GM12878 (cell line): Measurements from ENCODE around the gene SATB2. TPM values are rescaled to one million over a fixed set of nuclear protein-coding genes. Genes with fewer than 3 reads are reported as not detected.

Experiments
- ATAC-seq: fragments of 200-7000 bp; cut with Tn5 transposase; 3 replicates; pipeline ENCODE4 v1.9.1; 2020; ENCODE audit warnings: mild to moderate bottlenecking, moderate library complexity
- BruUV-seq: library from RNA; stranded (reverse); fragments of 400-500 nt; replicated peaks from 2 replicates; lab custom pipeline; 2021; lab: Mats Ljungman, UMichigan
- CTCF ChIA-PET: fragments of 300-600 bp; sonication (Branson Sonifier 250); formaldehyde crosslinking; extraction: SDS; loops from one replicate; lab custom pipeline; 2021; ENCODE audit warnings: inconsistent platforms; lab: Yijun Ruan, JAX
- POLR2A ChIA-PET: fragments of 350-600 bp; formaldehyde crosslinking; extraction: SDS; loops from one replicate; lab custom pipeline; 2021; ENCODE audit warnings: inconsistent platforms; lab: Charles Lee
- RAD21 ChIA-PET: fragments of 300-600 bp; sonication (Branson Sonifier 250); formaldehyde crosslinking; loops from one replicate; lab custom pipeline; 2023; ENCODE audit warnings: antibody characterized with exemption; ENCODE audit not compliant: unreplicated experiment; lab: Charles Lee
- SMC1A ChIA-PET: fragments of 300-600 bp; sonication (Branson Sonifier 250); formaldehyde crosslinking; loops from one replicate; lab custom pipeline; 2023; ENCODE audit not compliant: unreplicated experiment, uncharacterized antibody; lab: Charles Lee
- DNase-seq: peaks from one replicate; pipeline ENCODE4 v3.0.0-alpha.2; 2011; ENCODE audit warnings: low read depth, low spot score
- FAIRE-seq: peaks from 3 replicates; lab custom pipeline; 2011; peaks lifted over from hg19 to GRCh38; lab: Jason Lieb, UNC
- H2AFZ ChIP-seq: 2 replicates; pipeline ENCODE4 v1.6.0; 2011; ENCODE audit warnings: low read depth, low read length, control low read depth; ENCODE audit not compliant: control insufficient read depth
- H3K27ac ChIP-seq: 2 replicates; pipeline ENCODE4 v1.5.1; 2011; ENCODE audit warnings: control low read depth; ENCODE audit not compliant: control insufficient read depth, insufficient read depth
- H3K27me3 ChIP-seq, 2 experiments: replicated peaks in 1 of 2; 2 replicates each; pipeline versions ENCODE4 v1.6.0 to v1.6.1; 2011; ENCODE audit warnings: low read length in 1 of 2; ENCODE audit not compliant: control insufficient read depth in 2 of 2, insufficient read depth in 2 of 2
- H3K36me3 ChIP-seq, 2 experiments: 2 replicates each; pipeline ENCODE4 v1.5.1; 2011; ENCODE audit warnings: low read length in 1 of 2; ENCODE audit not compliant: control insufficient read depth in 2 of 2, insufficient read depth in 2 of 2
- H3K4me1 ChIP-seq: 2 replicates; pipeline ENCODE4 v1.6.1; 2011; ENCODE audit warnings: mild to moderate bottlenecking, low read length, moderate library complexity, mixed read lengths; ENCODE audit not compliant: control insufficient read depth, insufficient read depth
- H3K4me2 ChIP-seq: 2 replicates; pipeline ENCODE4 v1.6.0; 2011; ENCODE audit warnings: control low read depth; ENCODE audit not compliant: control insufficient read depth, insufficient read depth
- H3K4me3 ChIP-seq: fragments of 200-600 bp; sonication (generic); 2 replicates; pipeline ENCODE4 v1.5.1; 2016
- H3K79me2 ChIP-seq: 2 replicates; pipeline ENCODE4 v1.6.0; 2011; ENCODE audit warnings: low read length; ENCODE audit not compliant: control insufficient read depth, insufficient read depth
- H3K9ac ChIP-seq: 2 replicates; pipeline ENCODE4 v1.8.0; 2011; ENCODE audit warnings: low read length, control low read depth, mixed read lengths; ENCODE audit not compliant: control insufficient read depth, insufficient read depth
- H3K9me3 ChIP-seq: replicated peaks from 3 replicates; pipeline ENCODE4 v1.5.1; 2011; ENCODE audit warnings: mild to moderate bottlenecking, low read length; ENCODE audit not compliant: control insufficient read depth, insufficient read depth
- H4K20me1 ChIP-seq: 2 replicates; pipeline ENCODE4 v1.6.0; 2011; ENCODE audit not compliant: control insufficient read depth, insufficient read depth
- BCLAF1 ChIP-seq: fragments of 450-650 bp; IDR thresholded peaks from 2 replicates; pipeline ENCODE4 v1.6.1; 2017; ENCODE audit warnings: antibody characterized with exemption, mild to moderate bottlenecking, moderate library complexity
- CBFB ChIP-seq: IDR thresholded peaks from 2 replicates; pipeline ENCODE4 v1.6.1; 2016; ENCODE audit warnings: antibody characterized with exemption, low read depth
- CBX3 ChIP-seq: fragments of 200-600 bp; sonication (generic); IDR thresholded peaks from 2 replicates; pipeline ENCODE4 v1.6.1; 2016; ENCODE audit warnings: low read depth, borderline replicate concordance
- CEBPZ ChIP-seq: fragments of 150-350 bp; IDR thresholded peaks from 2 replicates; pipeline ENCODE4 v1.6.1; 2016; ENCODE audit warnings: low read depth, low read length
- CREM ChIP-seq: IDR thresholded peaks from 2 replicates; pipeline ENCODE4 v1.6.1; 2014; ENCODE audit warnings: antibody characterized with exemption, low read depth
- E4F1 ChIP-seq: fragments of 450-650 bp; IDR thresholded peaks from 2 replicates; pipeline ENCODE4 v1.6.1; 2018; ENCODE audit warnings: borderline replicate concordance, mild to moderate bottlenecking; ENCODE audit not compliant: partially characterized antibody
- FOS ChIP-seq: IDR thresholded peaks from 3 replicates; pipeline ENCODE4 v1.6.1; 2011; ENCODE audit warnings: borderline replicate concordance; ENCODE audit not compliant: insufficient read length; ENCODE audit errors: extremely low read depth
- FOXK2 ChIP-seq: fragments of 450-650 bp; IDR thresholded peaks from 2 replicates; pipeline ENCODE4 v1.6.1; 2017; ENCODE audit warnings: mild to moderate bottlenecking, moderate library complexity
- MAX ChIP-seq: IDR thresholded peaks from 2 replicates; pipeline ENCODE4 v1.6.1; 2012; ENCODE audit warnings: low read depth, low read length, improper control_type of control experiment
- MTA3 ChIP-seq: IDR thresholded peaks from 2 replicates; pipeline ENCODE4 v1.6.1; 2012; ENCODE audit warnings: low read length, inconsistent platforms, borderline replicate concordance
- NR2F1 ChIP-seq: fragments of 450-650 bp; conservative IDR thresholded peaks from 2 replicates; pipeline ENCODE4 v1.6.1; 2017; ENCODE audit warnings: mild to moderate bottlenecking
- SPI1 ChIP-seq: IDR thresholded peaks from 2 replicates; pipeline ENCODE4 v1.6.1; 2011; ENCODE audit warnings: low read depth, mild to moderate bottlenecking, low read length, moderate library complexity, borderline replicate concordance; ENCODE audit not compliant: insufficient read depth
- SRF ChIP-seq, 2 experiments: IDR thresholded peaks; 2 replicates each; pipeline ENCODE4 v1.6.1; 2011; ENCODE audit warnings: low read depth in 2 of 2, low read length in 2 of 2, mild to moderate bottlenecking in 1 of 2, moderate library complexity in 1 of 2
- USF2 ChIP-seq: IDR thresholded peaks from 2 replicates; pipeline ENCODE4 v1.6.1; 2011; ENCODE audit warnings: low read depth, low read length, improper control_type of control experiment, borderline replicate concordance
- in situ Hi-C: fragments of 300-500 bp; cut with MboI; formaldehyde crosslinking; loops from 9 replicates; pipeline ENCODE4 v1.14.3; 2018; ENCODE audit warnings: mixed read lengths
- intact Hi-C: fragments of 100-400 bp; cut with micrococcal nuclease; formaldehyde crosslinking; loops from one replicate; pipeline ENCODE4 v1.14.2; 2022; ENCODE audit not compliant: unreplicated experiment
- polyA plus RNA-seq, 11 experiments: library from polyadenylated mRNA; depleted of rRNA in 4 of 11; unstranded in 6 of 11; stranded (reverse) in 5 of 11; fragments of >200 nt; fragmentation: Nextera tagmentation in 4 of 11; fragmentation: Illumina TruSeq in 1 of 11; extraction: Ambion mirVana in 4 of 11; extraction: Trizol in 1 of 11; gene quantifications; 1 replicate in 1 of 11; 2 replicates in 10 of 11; pipeline versions ENCODE4 v1.2.1 to v1.2.3, GENCODE V29; 2011 to 2016; ENCODE audit warnings: inconsistent platforms in 2 of 11, missing spikeins in 2 of 11, low read depth in 1 of 11
- total RNA-seq, 4 experiments: library from RNA; depleted of rRNA in 3 of 4; stranded (reverse); fragments of >200 nt in 3 of 4; fragmentation: Illumina TruSeq in 1 of 4; extraction: Trizol in 1 of 4; gene quantifications; 2 replicates each; pipeline versions ENCODE4 v1.2.1 to v1.2.3, GENCODE V29; 2013 to 2021

SATB2 gene
- total and polyA plus RNA-seq, 10 of the 15 experiments (the other 5 are each of a cell fraction or from before 2014, with no cell fraction given), result 0.03 to 0.56 (median 0.08) TPM; not detected in 3

GRCh38 chr2:199279146-199279545, 178.6 kb downstream of the SATB2 start:
- Histone ChIP-seq H3K27me3 (no peaks in the 10 kb centered on the region), H3K27ac (no peak overlapping the region), H3K4me1 (no peaks in the 10 kb centered on the region), H4K20me1 (no peaks in the 10 kb centered on the region), H3K9me3 (no peaks in the 10 kb centered on the region), H2AFZ (no peak overlapping the region), H3K4me3 (no peak overlapping the region), H3K36me3 (no peaks in the 10 kb centered on the region), H3K9ac (no peak overlapping the region), H3K4me2 (no peak overlapping the region), H3K79me2 (no peaks in the 10 kb centered on the region)
- intact Hi-C loops, result no loop called here
- no TSS peak for BruUV-seq
- DNase-seq, result no peak
- ChIA-PET RAD21 (no interaction called here), POLR2A (no interaction called here), CTCF (no interaction called here), SMC1A (no interaction called here)
- FAIRE-seq, result no peak
- no peak for ATAC-seq
- in situ Hi-C loops, result no loop called here
- TF ChIP-seq NR2F1 (no peak), CBFB (no peak), SRF (IDR thresholded peaks at IDR 0.05; ENCODE audit: low read depth in 2 of 2, low read length in 2 of 2) (no peak), FOXK2 (no peak), FOS (no peak), CREM (no peak), MAX (no peak), CBX3 (no peak), E4F1 (no peak), SPI1 (no peak), USF2 (no peak), CEBPZ (no peak), MTA3 (no peak), BCLAF1 (no peak)
